WERI-Rb-1 (cell line): ENCODE data around the gene SPARCL1.
"Not testable (repeated sequence)": the region's sequence is repeated elsewhere in the genome, so short reads cannot be mapped to it uniquely, and the experiment has no call there.

ENCODE experiments used
- DNase-seq: peaks from one replicate; pipeline ENCODE4 v3.0.0-alpha.2; 2020
- H3K27ac ChIP-seq: fragments of 250-450 bp; sonication (Bioruptor Pico); 2 replicates; pipeline ENCODE4 v1.5.1; 2020; ENCODE audit warnings: mild to moderate bottlenecking, moderate library complexity
- H3K27me3 ChIP-seq: fragments of 250-450 bp; sonication (Bioruptor Pico); 2 replicates; pipeline ENCODE4 v1.5.1; 2021; ENCODE audit warnings: mild to moderate bottlenecking, low read depth, moderate library complexity; ENCODE audit not compliant: insufficient read depth, severe bottlenecking
- H3K36me3 ChIP-seq: fragments of 250-450 bp; sonication (Bioruptor Pico); 2 replicates; pipeline ENCODE4 v1.5.1; 2020; ENCODE audit warnings: mild to moderate bottlenecking, moderate library complexity
- H3K4me3 ChIP-seq: 2 replicates; pipeline ENCODE4 v1.5.1; 2011; ENCODE audit warnings: low read depth, mild to moderate bottlenecking, control low read depth, low read length
- H3K9me3 ChIP-seq: fragments of 250-450 bp; sonication (Bioruptor Pico); 2 replicates; pipeline ENCODE4 v1.5.1; 2021; ENCODE audit warnings: mild to moderate bottlenecking, moderate library complexity; ENCODE audit not compliant: severe bottlenecking
- CTCF ChIP-seq: IDR thresholded peaks from 2 replicates; pipeline ENCODE4 v1.5.1; 2011; ENCODE audit warnings: low read depth, mild to moderate bottlenecking, control low read depth, inconsistent platforms, low read length

Gene SPARCL1

DNA sequence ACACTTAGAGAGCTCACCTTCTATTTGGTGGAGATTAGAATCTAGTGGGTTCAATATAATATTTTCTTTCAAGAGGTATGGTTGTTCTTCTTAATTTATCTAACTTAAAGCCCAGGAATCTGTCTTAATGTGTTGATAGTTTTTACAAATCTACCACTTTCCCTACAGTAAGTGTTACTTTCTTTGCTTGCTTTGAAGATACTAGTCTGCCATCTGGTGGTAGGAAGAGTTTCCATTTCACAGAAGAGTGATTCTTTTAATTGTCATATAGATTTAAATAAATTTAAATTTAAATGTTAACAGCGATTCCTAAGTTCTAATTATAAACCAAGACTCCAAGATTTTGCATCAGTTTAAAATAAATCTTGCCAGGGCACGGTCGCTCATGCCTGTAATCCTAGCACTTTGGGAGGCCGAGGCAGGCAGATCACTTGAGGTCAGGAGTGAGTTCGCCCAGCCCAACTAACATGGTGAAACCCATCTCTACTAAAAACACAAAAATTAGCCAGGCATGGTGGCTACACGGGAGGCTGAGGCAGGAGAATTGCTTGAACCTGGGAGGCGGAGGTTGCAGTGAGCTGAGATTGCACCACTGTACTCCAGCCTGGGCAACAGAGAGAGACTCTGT is 63.3 kb downstream of the SPARCL1 start:
- H3K9me3 ChIP-seq, result no peaks in the 10 kb centered on the region
- TF ChIP-seq CTCF, result no peak
- DNase-seq, result no peak
- no peaks in the 10 kb centered on the region for H3K27me3 ChIP-seq
- no peak overlapping the region for H3K27ac ChIP-seq
- H3K4me3 ChIP-seq, result no peak overlapping the region
- no peaks in the 10 kb centered on the region for H3K36me3 ChIP-seq

GRCh38 chr4:87462102-87462501 is 67.1 kb downstream of the SPARCL1 start:
- Histone ChIP-seq H3K27ac (no peak overlapping the region), H3K9me3 (no peaks in the 10 kb centered on the region), H3K27me3 (no peaks in the 10 kb centered on the region), H3K36me3 (peaks cover 15% of the 10 kb centered on the region), H3K4me3 (no peak overlapping the region)
- TF ChIP-seq CTCF, result no peak
- DNase-seq, result no peak

- Histone ChIP-seq H3K9me3 (no peaks in the 10 kb centered on the region), H3K4me3 (no peak overlapping the region), H3K27ac (no peak overlapping the region), H3K27me3 (no peaks in the 10 kb centered on the region), H3K36me3 (peaks cover 15% of the 10 kb centered on the region)
- no peak for TF ChIP-seq CTCF
- no peak for DNase-seq
These were observed 67.9 kb downstream of the SPARCL1 start for GRCh38 chr4:87461281-87461700.

DNA sequence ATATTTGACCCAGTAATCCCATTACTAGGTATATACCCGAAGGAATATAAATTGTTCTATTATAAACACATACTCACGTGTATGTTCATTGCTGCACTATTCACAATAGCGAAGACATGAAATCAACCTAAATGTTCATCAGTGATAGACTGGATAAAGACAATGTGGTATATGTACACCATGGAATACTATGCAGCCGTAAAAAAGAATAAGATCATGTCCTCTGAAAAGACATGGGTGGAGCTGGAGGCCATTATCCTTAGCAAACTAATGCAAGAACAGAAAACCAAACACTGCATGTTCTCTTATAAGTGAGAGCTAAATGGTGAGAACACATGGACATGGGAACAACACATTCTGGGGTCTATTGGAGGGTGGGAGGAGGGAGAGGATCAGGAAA is 70.3 kb downstream of the SPARCL1 start:
- no peaks in the 10 kb centered on the region for H3K9me3 ChIP-seq
- H3K4me3 ChIP-seq, result no peak overlapping the region
- TF ChIP-seq CTCF, result no peak
- H3K27me3 ChIP-seq, result no peaks in the 10 kb centered on the region
- peaks cover 26% of the 10 kb centered on the region for H3K36me3 ChIP-seq
- DNase-seq, result no peak
- H3K27ac ChIP-seq, result no peak overlapping the region

- Histone ChIP-seq H3K4me3 (no peak overlapping the region), H3K27me3 (no peaks in the 10 kb centered on the region), H3K9me3 (no peaks in the 10 kb centered on the region), H3K27ac (no peak overlapping the region), H3K36me3 (peaks cover 31% of the 10 kb centered on the region)
- no peak for DNase-seq
- no peak for TF ChIP-seq CTCF
These were observed 77.6 kb downstream of the SPARCL1 start for GRCh38 chr4:87451537-87451936.

DNA sequence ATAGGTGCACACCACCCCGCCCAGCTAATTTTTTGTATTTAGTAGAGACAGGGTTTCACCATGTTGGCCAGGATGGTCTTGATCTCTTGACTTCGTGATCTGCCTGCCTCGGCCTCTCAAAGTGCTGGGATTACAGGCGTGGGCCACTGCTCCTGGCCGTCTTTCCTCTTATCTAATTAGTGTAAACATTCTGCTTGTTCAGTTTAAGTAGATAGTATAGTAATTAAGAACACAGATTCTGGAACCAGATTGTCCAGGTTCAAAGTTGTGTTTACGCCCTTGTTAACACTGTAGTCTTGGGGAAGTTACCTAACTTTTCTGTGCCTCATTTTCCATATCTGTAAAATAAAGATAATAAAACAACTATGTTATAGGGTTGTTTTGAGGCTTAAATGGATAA is 82.8 kb downstream of the SPARCL1 start:
- not testable (repeated sequence) for DNase-seq, H3K27me3 ChIP-seq, H3K4me3 ChIP-seq, H3K27ac ChIP-seq, H3K9me3 ChIP-seq
- peaks cover 11% of the 10 kb centered on the region for H3K36me3 ChIP-seq
